HepG2 (cell line): ENCODE measurements around the gene ASTN2. TPM values are rescaled to one million over a fixed set of nuclear protein-coding genes. Genes with fewer than 3 reads are reported as not detected.

Experiments used
- ATAC-seq: fragments of 200-7000 bp; cut with Tn5 transposase; 3 replicates; pipeline ENCODE4 v1.9.1; 2020; ENCODE audit warnings: mild to moderate bottlenecking, moderate library complexity
- BruUV-seq: library from RNA; stranded (reverse); fragments of 400-500 nt; replicated peaks from 2 replicates; lab custom pipeline; 2021; lab: Mats Ljungman, UMichigan
- CTCF ChIA-PET: fragments of 300-600 bp; formaldehyde crosslinking; extraction: SDS; loops from one replicate; lab custom pipeline; 2021; ENCODE audit warnings: low total read pairs, inconsistent platforms, low intra/inter-chr PET ratio; lab: Yijun Ruan, JAX
- POLR2A ChIA-PET: fragments of 350-600 bp; sonication (Branson Sonifier 250); formaldehyde crosslinking; loops from one replicate; lab custom pipeline; 2020; ENCODE audit warnings: antibody characterized with exemption, inconsistent platforms; lab: Yijun Ruan, JAX
- DNase-seq: peaks from one replicate; pipeline ENCODE4 v3.0.0-alpha.2; 2015; ENCODE audit warnings: low spot score
- FAIRE-seq: peaks from 3 replicates; lab custom pipeline; 2011; peaks lifted over from hg19 to GRCh38; lab: Jason Lieb, UNC
- H2AFZ ChIP-seq: one replicate; pipeline ENCODE4 v1.6.1; 2011; ENCODE audit warnings: low read length, inconsistent platforms
- H3K27ac ChIP-seq: fragments of 300-600 bp; 3 replicates; pipeline ENCODE4 v1.8.0; 2011; ENCODE audit warnings: mixed run types, mild to moderate bottlenecking, mixed read lengths, low read length, inconsistent platforms; ENCODE audit not compliant: insufficient read depth; ENCODE audit errors: extremely low read length
- H3K27me3 ChIP-seq, 2 experiments: fragments of 200-600 bp in 1 of 2; 2 replicates in 1 of 2; 3 replicates in 1 of 2; pipeline versions ENCODE4 v1.6.0 to v1.8.0; 2011; ENCODE audit warnings: low read length in 2 of 2, mild to moderate bottlenecking in 2 of 2, moderate library complexity in 2 of 2, inconsistent platforms in 1 of 2; ENCODE audit not compliant: insufficient read depth in 2 of 2, control insufficient read depth in 1 of 2
- H3K36me3 ChIP-seq, 2 experiments: fragments of 200-600 bp in 1 of 2; replicated peaks in 1 of 2; 2 replicates in 1 of 2; 3 replicates in 1 of 2; pipeline versions ENCODE4 v1.5.1 to v1.8.0; 2011; ENCODE audit warnings: low read length in 2 of 2, inconsistent platforms in 1 of 2; ENCODE audit not compliant: insufficient read depth in 2 of 2, control insufficient read depth in 1 of 2
- H3K4me1 ChIP-seq: 2 replicates; pipeline ENCODE4 v1.5.1; 2012; ENCODE audit warnings: low read length, inconsistent platforms; ENCODE audit not compliant: insufficient read depth
- H3K4me2 ChIP-seq: 2 replicates; pipeline ENCODE4 v1.6.0; 2011; ENCODE audit warnings: low read depth, low read length, inconsistent platforms
- H3K4me3 ChIP-seq, 3 experiments: fragments of 200-600 bp in 1 of 3; sonication (generic), shearing (Covaris generic) in 1 of 3; replicated peaks in 1 of 3; 2 replicates each; pipeline ENCODE4 v1.5.1; 2011 to 2016; ENCODE audit warnings: low read length in 3 of 3, inconsistent platforms in 2 of 3, low read depth in 2 of 3, mild to moderate bottlenecking in 2 of 3, control low read depth in 1 of 3, mixed read lengths in 1 of 3; ENCODE audit not compliant: insufficient read depth in 1 of 3
- H3K79me2 ChIP-seq: one replicate; pipeline ENCODE4 v1.6.1; 2011; ENCODE audit warnings: low read length, inconsistent platforms; ENCODE audit not compliant: insufficient read depth
- H3K9ac ChIP-seq: 2 replicates; pipeline ENCODE4 v1.6.0; 2011; ENCODE audit warnings: mild to moderate bottlenecking, low read depth, low read length, inconsistent platforms; ENCODE audit not compliant: insufficient read depth
- H3K9me3 ChIP-seq: 2 replicates; pipeline ENCODE4 v1.5.1; 2012; ENCODE audit warnings: mild to moderate bottlenecking, low read length
- H4K20me1 ChIP-seq: 2 replicates; pipeline ENCODE4 v1.6.0; 2011; ENCODE audit warnings: inconsistent platforms, mild to moderate bottlenecking, low read length, moderate library complexity; ENCODE audit not compliant: insufficient read depth
- GLI4 ChIP-seq: sonication (generic); formaldehyde crosslinking; IDR thresholded peaks from 2 replicates; pipeline ENCODE4 v1.5.1; 2020; ENCODE audit warnings: missing genetic modification reagents, mild to moderate bottlenecking, moderate library complexity, borderline replicate concordance
- NFYB ChIP-seq: sonication (generic); formaldehyde crosslinking; IDR thresholded peaks from 2 replicates; pipeline ENCODE4 v1.4.0; 2020; ENCODE audit warnings: missing genetic modification reagents
- NONO ChIP-seq, 2 experiments: fragments of 450-650 bp in 1 of 2; sonication (generic) in 1 of 2; formaldehyde crosslinking in 1 of 2; IDR thresholded peaks in 1 of 2; conservative IDR thresholded peaks in 1 of 2; 2 replicates each; pipeline versions ENCODE4 v1.6.1 to v1.8.0; 2017 to 2022; ENCODE audit warnings: mild to moderate bottlenecking in 1 of 2, missing genetic modification reagents in 1 of 2, moderate library complexity in 1 of 2
- RFX1 ChIP-seq: fragments of 450-650 bp; IDR thresholded peaks from 2 replicates; pipeline ENCODE4 v1.6.1; 2017
- SP140L ChIP-seq: sonication (generic); formaldehyde crosslinking; IDR thresholded peaks from 2 replicates; pipeline ENCODE4 v1.4.0; 2020; ENCODE audit warnings: missing genetic modification reagents, borderline replicate concordance
- TCF12 ChIP-seq, 2 experiments: fragments of 450-650 bp in 1 of 2; sonication (generic) in 1 of 2; formaldehyde crosslinking in 1 of 2; IDR thresholded peaks; 2 replicates each; pipeline versions ENCODE4 v1.6.1 to v1.8.0; 2017 to 2022; ENCODE audit warnings: antibody characterized with exemption in 1 of 2, mild to moderate bottlenecking in 1 of 2, missing genetic modification reagents in 1 of 2, moderate library complexity in 1 of 2
- ZFP37 ChIP-seq: sonication (generic); formaldehyde crosslinking; IDR thresholded peaks from 2 replicates; pipeline ENCODE4 v1.4.0; 2020; ENCODE audit warnings: missing genetic modification reagents, borderline replicate concordance
- ZKSCAN8 ChIP-seq: IDR thresholded peaks from 2 replicates; pipeline ENCODE4 v1.6.1; 2016; ENCODE audit warnings: borderline replicate concordance, missing genetic modification reagents, missing compliant biosample characterization
- ZNF431 ChIP-seq: sonication (generic); formaldehyde crosslinking; IDR thresholded peaks from 2 replicates; pipeline ENCODE4 v1.9.0; 2022; ENCODE audit warnings: missing genetic modification reagents, low read depth, mild to moderate bottlenecking, borderline replicate concordance
- ZNF570 ChIP-seq: sonication (generic); formaldehyde crosslinking; IDR thresholded peaks from 2 replicates; pipeline ENCODE4 v1.4.0; 2020; ENCODE audit warnings: mild to moderate bottlenecking, missing genetic modification reagents, borderline replicate concordance
- ZNF780A ChIP-seq: sonication (generic); formaldehyde crosslinking; IDR thresholded peaks from 2 replicates; pipeline ENCODE4 v1.8.0; 2022; ENCODE audit warnings: mild to moderate bottlenecking, missing genetic modification reagents, moderate library complexity
- WGBS: methylation state at CpG from one replicate; pipeline ENCODE4 v1.1.6; 2017; ENCODE audit warnings: low lambda C conversion rate; 5-methylcytosine and 5-hydroxymethylcytosine counted together
- in situ Hi-C: cut with HindIII; loops from 2 replicates; pipeline ENCODE4 v1.10.0; 2017; ENCODE audit warnings: low pct_unique_long_range_greater_than_20kb; ENCODE audit not compliant: extremely low pct_ligation_motif_present
- intact Hi-C: fragments of 100-400 bp; cut with micrococcal nuclease; formaldehyde crosslinking; loops from one replicate; pipeline ENCODE4 v1.10.0; 2022; ENCODE audit not compliant: unreplicated experiment
- polyA plus RNA-seq, 8 experiments: library from polyadenylated mRNA; depleted of rRNA in 3 of 8; stranded (reverse) in 7 of 8; unstranded in 1 of 8; fragments of >200 nt; fragmentation: Illumina TruSeq in 4 of 8; extraction: Trizol in 4 of 8; gene quantifications; 2 replicates each; pipeline versions ENCODE4 v1.2.1 to v1.2.3, GENCODE V29; 2011 to 2016; ENCODE audit warnings: low read depth in 4 of 8, missing spikeins in 1 of 8, mixed read lengths in 1 of 8; ENCODE audit not compliant: insufficient read depth in 1 of 8
- total RNA-seq, 5 experiments: library from RNA; depleted of rRNA; stranded (reverse); fragments of >200 nt; fragmentation: Illumina TruSeq; extraction: Trizol; gene quantifications; 2 replicates each; pipeline ENCODE4 v1.2.3, GENCODE V29; 2016; ENCODE audit warnings: low read depth in 1 of 5
- TF ChIP-seq, protein P1 (sequence below): fragments of 450-650 bp; IDR thresholded peaks from 2 replicates; pipeline ENCODE4 v1.6.1; 2017; ENCODE audit warnings: mild to moderate bottlenecking
- TF ChIP-seq, protein P2 (sequence below): sonication (generic); formaldehyde crosslinking; conservative IDR thresholded peaks from 2 replicates; pipeline ENCODE4 v1.4.0; 2020; ENCODE audit warnings: missing genetic modification reagents
- TF ChIP-seq, protein P3 (sequence below): sonication (generic); formaldehyde crosslinking; IDR thresholded peaks from 2 replicates; pipeline ENCODE4 v1.4.0; 2020; ENCODE audit warnings: missing genetic modification reagents

The ASTN2 gene
- total and polyA plus RNA-seq, 2 of the 13 experiments (the other 11 are each of a cell fraction or from before 2014, with no cell fraction given): 5.2 to 13.5 TPM

DNA sequence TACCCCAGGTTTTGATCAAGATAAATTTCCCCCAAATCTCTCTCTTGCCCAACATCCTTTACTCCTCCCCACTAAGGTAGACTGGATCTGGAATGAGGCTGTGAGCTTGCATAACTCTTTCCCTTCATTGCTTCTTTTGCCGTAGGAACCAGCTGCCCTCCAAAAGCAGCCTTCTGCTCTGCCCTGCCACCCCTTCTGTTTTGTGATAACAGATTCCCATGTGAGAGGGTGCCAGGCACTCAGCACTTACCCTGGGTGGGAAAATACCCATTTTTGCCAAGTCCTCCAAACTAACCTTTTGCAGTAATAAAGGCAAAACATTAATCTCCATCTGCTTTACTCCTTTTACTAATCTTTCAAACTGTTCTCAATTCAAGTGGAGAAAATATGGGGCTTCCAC lies 182.6 kb downstream of the ASTN2 start (continued):
- no peak for TF ChIP-seq ZFP37 (CRISPR knock-in tag)
- TF ChIP-seq, protein P1, sequence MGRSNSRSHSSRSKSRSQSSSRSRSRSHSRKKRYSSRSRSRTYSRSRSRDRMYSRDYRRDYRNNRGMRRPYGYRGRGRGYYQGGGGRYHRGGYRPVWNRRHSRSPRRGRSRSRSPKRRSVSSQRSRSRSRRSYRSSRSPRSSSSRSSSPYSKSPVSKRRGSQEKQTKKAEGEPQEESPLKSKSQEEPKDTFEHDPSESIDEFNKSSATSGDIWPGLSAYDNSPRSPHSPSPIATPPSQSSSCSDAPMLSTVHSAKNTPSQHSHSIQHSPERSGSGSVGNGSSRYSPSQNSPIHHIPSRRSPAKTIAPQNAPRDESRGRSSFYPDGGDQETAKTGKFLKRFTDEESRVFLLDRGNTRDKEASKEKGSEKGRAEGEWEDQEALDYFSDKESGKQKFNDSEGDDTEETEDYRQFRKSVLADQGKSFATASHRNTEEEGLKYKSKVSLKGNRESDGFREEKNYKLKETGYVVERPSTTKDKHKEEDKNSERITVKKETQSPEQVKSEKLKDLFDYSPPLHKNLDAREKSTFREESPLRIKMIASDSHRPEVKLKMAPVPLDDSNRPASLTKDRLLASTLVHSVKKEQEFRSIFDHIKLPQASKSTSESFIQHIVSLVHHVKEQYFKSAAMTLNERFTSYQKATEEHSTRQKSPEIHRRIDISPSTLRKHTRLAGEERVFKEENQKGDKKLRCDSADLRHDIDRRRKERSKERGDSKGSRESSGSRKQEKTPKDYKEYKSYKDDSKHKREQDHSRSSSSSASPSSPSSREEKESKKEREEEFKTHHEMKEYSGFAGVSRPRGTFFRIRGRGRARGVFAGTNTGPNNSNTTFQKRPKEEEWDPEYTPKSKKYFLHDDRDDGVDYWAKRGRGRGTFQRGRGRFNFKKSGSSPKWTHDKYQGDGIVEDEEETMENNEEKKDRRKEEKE: no peak

DNA sequence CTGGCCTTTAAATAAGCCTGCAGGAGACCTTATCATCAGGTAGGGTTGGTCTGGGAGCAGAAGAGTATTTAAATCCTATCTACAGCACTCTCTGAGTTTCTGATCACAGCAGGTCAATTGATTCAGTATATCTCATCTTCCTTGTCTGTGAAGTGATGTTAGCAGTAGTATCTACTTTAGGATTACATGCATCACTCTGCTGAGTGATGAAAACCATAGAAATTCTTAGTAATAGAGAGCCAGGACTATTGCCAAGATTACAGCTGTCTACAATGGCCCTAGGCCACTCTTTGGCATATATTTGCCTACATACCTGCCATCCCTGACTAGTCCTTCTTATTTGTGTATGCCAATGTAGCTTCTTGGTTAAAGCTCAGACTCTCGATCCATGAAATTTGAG lies 183.8 kb downstream of the ASTN2 start:
- 3% methylated on average over 1 of the region's 1 CpG for WGBS
- in situ Hi-C loops: no loop called here
- H3K27me3 ChIP-seq: peaks cover 0 to 1% of the 10 kb centered on the region in 2 experiments; a peak in 1 of 5 replicates
- H3K9me3 ChIP-seq: no peaks in the 10 kb centered on the region
- no peak overlapping the region for H2AFZ ChIP-seq
- H3K4me2 ChIP-seq: no peak overlapping the region
- no peaks in the 10 kb centered on the region for H4K20me1 ChIP-seq
- ATAC-seq (no peak), FAIRE-seq (no peak), DNase-seq (no peak)
- ChIA-PET CTCF (no interaction called here), POLR2A (no interaction called here)
- no peaks in the 10 kb centered on the region for H3K79me2 ChIP-seq
- no peaks in the 10 kb centered on the region for H3K36me3 ChIP-seq
- H3K4me1 ChIP-seq: no peaks in the 10 kb centered on the region
- no TSS peak for BruUV-seq
- H3K9ac ChIP-seq: no peak overlapping the region
- no peak overlapping the region for H3K4me3 ChIP-seq
- H3K27ac ChIP-seq: no peak overlapping the region
- intact Hi-C loops: no loop called here
- TF ChIP-seq ZNF780A (no peak), RFX1 (no peak), GLI4 (CRISPR knock-in tag) (no peak), ZKSCAN8 (CRISPR knock-in tag) (no peak), ZNF570 (CRISPR knock-in tag) (no peak), NFYB (CRISPR knock-in tag) (no peak), TCF12 (IDR thresholded peaks at IDR 0.05) (no peak), TCF12 (CRISPR knock-in tag; IDR thresholded peaks at IDR 0.05) (no peak), SP140L (CRISPR knock-in tag) (no peak), ZNF431 (CRISPR knock-in tag) (no peak), NONO (IDR thresholded peaks at IDR 0.05) (no peak), NONO (CRISPR knock-in tag; conservative IDR thresholded peaks at IDR 0.05) (no peak)
- TF ChIP-seq, protein P2, sequence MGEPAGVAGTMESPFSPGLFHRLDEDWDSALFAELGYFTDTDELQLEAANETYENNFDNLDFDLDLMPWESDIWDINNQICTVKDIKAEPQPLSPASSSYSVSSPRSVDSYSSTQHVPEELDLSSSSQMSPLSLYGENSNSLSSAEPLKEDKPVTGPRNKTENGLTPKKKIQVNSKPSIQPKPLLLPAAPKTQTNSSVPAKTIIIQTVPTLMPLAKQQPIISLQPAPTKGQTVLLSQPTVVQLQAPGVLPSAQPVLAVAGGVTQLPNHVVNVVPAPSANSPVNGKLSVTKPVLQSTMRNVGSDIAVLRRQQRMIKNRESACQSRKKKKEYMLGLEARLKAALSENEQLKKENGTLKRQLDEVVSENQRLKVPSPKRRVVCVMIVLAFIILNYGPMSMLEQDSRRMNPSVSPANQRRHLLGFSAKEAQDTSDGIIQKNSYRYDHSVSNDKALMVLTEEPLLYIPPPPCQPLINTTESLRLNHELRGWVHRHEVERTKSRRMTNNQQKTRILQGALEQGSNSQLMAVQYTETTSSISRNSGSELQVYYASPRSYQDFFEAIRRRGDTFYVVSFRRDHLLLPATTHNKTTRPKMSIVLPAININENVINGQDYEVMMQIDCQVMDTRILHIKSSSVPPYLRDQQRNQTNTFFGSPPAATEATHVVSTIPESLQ (CRISPR knock-in tag): no peak
- TF ChIP-seq, protein P3, sequence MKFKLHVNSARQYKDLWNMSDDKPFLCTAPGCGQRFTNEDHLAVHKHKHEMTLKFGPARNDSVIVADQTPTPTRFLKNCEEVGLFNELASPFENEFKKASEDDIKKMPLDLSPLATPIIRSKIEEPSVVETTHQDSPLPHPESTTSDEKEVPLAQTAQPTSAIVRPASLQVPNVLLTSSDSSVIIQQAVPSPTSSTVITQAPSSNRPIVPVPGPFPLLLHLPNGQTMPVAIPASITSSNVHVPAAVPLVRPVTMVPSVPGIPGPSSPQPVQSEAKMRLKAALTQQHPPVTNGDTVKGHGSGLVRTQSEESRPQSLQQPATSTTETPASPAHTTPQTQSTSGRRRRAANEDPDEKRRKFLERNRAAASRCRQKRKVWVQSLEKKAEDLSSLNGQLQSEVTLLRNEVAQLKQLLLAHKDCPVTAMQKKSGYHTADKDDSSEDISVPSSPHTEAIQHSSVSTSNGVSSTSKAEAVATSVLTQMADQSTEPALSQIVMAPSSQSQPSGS (CRISPR knock-in tag): no peak
